Inflammatory macrophage treated with lipopolysaccharide for 1 hour (primary cell): Measurements from ENCODE around the gene RAP1GAP.
"Not testable (repeated sequence)": the region's sequence is repeated elsewhere in the genome, so short reads cannot be mapped to it uniquely, and the experiment has no call there.

Experiments
- DNase-seq, 2 donors: peaks; one replicate each; pipeline ENCODE4 v3.0.0-alpha.2; 2020 to 2022

Gene RAP1GAP

GRCh38 chr1:21641967-21642739 is 27.0 kb downstream of the RAP1GAP start:
- DNase-seq: no peak

GRCh38 chr1:21641537-21641936 is 27.6 kb downstream of the RAP1GAP start:
- no peak for DNase-seq

DNA sequence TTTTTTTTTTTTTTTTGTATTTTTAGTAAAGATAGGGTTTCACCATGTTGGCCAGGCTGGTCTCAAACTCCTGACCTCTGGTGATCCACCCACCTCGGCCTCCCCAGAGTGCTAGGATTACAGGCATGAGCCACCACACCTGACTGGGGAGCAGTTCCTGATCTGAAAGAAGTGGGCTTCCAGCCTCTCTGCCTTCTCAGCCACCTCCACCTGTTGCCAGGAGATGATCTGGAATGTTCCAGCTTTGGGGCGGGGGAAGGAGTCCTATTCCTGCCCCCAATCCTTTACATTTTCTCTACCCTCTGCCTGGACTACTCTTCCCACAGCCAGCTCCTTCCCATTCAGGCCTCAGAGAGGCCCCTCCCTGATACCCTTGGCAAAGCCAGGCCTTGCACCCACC is 28.1 kb downstream of the RAP1GAP start:
- DNase-seq: no peak

DNA sequence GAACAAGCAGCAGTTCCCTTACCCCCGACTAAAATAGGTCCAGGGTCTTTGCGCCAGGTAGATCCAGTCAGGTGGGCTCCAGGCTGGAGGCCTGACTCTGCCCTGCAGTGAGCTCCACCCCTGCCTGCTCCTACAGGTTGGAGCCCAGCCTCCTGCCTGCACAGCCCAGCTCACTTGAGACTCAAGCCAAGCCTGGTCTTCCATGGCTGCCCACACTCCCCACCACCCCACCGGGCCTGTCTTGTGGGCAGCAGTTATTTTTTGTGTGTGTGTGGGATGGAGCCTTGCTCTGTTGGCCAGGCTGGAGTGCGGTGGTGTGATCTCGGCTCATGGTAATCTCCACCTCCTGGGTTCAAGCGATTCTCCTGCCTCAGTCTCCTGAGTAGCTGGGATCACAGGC is 28.5 kb downstream of the RAP1GAP start:
- no peak for DNase-seq

GRCh38 chr1:21639594-21640041 is 29.5 kb downstream of the RAP1GAP start:
- DNase-seq: no peak

DNA sequence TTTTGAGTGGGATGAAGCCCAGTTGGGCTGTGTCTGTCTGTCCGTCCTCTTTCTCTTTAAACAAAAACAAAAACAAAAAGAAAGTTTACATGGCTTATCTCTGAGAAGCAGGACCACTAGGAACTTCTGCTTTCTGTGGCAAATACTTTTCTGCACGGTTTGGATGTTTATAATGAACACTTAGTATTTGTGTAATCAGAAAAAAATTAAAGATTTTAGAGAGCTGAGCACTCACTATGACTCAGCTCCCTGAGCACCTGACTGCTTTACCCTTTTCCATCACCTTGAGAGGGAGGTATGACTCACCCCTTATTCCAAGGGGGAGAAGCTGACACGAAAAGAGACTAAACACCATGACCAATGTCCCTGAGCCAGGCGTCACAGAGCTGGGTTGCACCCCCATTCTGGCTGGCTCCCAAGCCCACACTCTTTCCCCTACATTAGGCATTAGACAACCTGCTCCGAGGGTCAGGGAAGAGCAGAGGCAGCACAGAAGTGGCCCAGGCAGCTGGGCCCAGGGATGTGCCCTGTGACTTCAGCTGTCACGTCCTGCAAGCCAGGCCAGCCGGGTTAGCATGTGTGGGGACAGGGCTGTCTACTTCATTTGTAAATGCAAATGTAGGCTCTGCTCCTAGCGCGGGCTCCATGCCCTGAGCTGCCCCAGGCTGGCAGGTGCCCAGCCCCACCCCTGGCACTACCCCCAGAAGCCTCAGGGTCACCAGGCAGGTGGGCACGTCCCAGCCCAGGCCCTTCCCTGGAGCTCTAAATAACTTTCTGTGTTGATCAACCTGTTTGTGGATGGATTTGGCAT is 30.4 kb downstream of the RAP1GAP start:
- no peak for DNase-seq

- no peak for DNase-seq
These were observed 31.6 kb downstream of the RAP1GAP start for GRCh38 chr1:21637514-21637913.

DNA sequence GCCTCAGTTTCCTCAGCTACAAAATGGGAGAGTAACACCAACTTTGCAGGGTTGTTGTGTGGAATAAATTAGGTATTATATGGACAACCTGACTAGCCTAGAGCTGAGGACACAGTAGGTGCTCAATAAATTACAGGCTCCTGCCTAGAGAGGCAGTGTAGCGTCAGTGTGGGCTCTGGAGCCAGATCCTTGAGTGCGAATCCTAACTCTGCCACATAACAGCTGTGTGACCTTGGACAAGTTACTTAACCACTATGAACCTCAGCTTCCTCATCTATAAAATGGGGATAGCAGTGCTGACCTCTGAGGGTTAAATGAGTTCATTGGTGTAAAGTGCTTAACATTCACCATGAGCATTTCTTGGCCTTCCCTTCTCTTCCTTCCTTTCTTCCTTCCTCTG is 33.1 kb downstream of the RAP1GAP start:
- DNase-seq: no peak

- DNase-seq: no peak
These were observed 34.2 kb downstream of the RAP1GAP start for GRCh38 chr1:21634806-21635535.

GRCh38 chr1:21633992-21634805 is 35.0 kb downstream of the RAP1GAP start:
- no peak for DNase-seq

DNA sequence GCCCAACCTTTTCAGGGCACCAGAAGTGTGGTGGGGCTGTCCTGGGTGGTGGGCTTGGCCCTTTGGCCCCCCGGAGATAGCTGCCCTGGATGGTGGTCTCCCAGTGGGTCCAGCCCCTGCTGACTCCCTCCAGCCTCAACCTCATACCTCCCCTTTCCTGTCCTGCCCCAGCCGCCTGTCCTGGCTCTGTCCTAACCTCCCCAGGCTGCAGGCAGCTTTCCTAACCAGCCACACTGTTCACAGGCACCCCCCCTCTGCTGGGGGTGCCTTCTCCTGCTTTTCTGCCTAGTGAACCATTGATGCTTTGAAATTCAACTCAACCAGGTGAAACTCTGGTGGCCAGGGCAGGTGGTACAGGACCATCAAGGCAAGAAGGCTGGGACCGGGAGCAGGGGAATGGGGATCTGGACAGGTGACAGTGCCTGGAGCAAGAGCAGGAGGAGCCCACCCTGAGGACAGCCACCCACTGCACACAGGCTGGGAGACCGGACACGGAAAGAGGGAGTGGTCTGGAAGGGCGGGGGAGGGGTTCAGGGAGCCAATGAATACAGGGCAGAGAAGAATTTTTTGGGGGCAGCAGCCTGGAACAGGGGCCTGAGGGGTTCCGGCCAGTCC is 35.9 kb downstream of the RAP1GAP start:
- DNase-seq: no peak

- no peak for DNase-seq
These were observed 36.9 kb downstream of the RAP1GAP start for GRCh38 chr1:21631944-21632887.

GRCh38 chr1:21631590-21631943 is 37.6 kb downstream of the RAP1GAP start:
- not testable (repeated sequence) for DNase-seq

GRCh38 chr1:21630571-21631343 is 38.4 kb downstream of the RAP1GAP start:
- DNase-seq: no peak

- DNase-seq: no peak
These were observed 39.2 kb downstream of the RAP1GAP start for GRCh38 chr1:21629971-21630370.

GRCh38 chr1:21628798-21629393 is 40.3 kb downstream of the RAP1GAP start:
- DNase-seq: no peak

DNA sequence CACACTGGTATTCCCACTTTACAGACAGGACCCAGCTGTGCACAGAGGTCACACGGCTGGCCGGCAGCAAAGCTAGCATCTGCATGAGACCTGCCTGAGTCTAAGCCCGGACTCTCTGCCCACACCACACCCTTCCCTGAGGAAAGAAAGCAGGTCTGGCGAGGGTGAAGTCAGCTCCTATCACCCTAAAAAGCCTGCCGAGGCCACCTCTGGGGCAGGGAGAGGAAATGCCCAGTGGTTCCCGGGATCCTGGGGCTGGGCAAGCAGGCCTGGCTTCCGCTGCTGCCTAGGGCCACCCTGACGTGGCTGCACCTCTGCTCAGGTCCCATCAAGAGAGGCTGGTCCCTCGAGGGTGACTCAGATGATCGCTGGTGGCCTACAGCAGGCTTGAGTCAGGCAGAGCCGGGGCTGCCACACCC is 42.2 kb downstream of the RAP1GAP start:
- no peak for DNase-seq

DNA sequence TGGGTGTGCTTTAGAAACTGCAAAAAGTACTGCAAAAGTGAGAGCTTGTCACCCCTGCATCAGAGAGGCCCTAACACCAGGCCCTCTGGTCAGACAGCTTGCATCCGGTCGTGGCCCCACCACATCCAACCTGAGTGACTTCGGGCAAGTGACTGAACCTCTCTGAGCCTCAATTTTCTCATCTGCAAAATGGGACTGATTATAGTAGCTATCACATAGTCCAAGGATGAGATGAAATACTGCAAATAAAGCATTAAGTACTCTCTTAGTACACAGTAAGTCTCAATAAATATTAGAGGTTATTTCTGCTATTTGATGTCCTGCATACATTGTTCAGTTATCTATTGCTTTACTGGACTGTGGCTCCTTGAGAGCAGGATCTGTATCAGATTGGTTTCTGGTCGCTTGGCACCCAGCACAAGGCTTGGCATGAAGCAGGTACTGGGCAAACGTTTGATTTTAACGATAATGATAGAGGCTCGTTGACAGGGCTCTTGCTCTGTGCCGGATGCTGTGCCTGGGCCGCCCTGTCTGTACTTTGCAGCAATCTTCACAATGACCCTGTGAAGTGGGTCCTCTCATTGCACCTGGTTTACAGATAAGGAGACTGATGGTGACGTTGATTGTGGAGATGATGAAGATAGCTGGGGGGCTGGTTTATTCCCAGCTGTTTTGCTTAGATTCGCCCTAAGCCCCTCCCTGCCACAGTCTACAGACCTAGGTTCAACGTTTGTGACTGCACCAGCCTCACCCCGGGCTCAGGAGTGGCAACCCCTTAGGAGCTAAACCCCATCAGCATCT is 43.6 kb downstream of the RAP1GAP start:
- no peak for DNase-seq
